ENCODE measurements around the gene KRT10. TPM values are rescaled to one million over a fixed set of nuclear protein-coding genes. Genes with fewer than 3 reads are reported as not detected.

The KRT10 gene
- total RNA-seq, 4 donors from 2014 or later = 2.2 to 12.7 (median 11.7) TPM; not detected in 1

GRCh38 chr17:40841246-40841645 lies 18.8 kb upstream of the KRT10 start:
- TF ChIP-seq CTCF (IDR thresholded peaks at IDR 0.05) = no peak
- TF ChIP-seq POLR2A (IDR thresholded peaks at IDR 0.05) = no peak
- no peak for TF ChIP-seq POLR2AphosphoS5 (IDR thresholded peaks at IDR 0.05)
- TF ChIP-seq EP300 (IDR thresholded peaks at IDR 0.05; ENCODE audit: low read depth) = no peak
- Histone ChIP-seq H3K27me3 (peaks cover 32% of the 10 kb centered on the region), H3K27ac (no peak overlapping the region), H3K4me1 (no peaks in the 10 kb centered on the region), H3K36me3 (no peaks in the 10 kb centered on the region), H3K4me3 (no peak overlapping the region), H3K9me3 (no peaks in the 10 kb centered on the region)
- in situ Hi-C loops (cut with MboI; ENCODE audit: low pct_ligation_motif_present in 1 of 4, low pct_unique_long_range_greater_than_20kb in 1 of 4, low sequenced_read_pairs in 3 of 4) (no loop called here), intact Hi-C loops (cut with DNase I; ENCODE audit: low total_unique reads) (no loop called here)
- 81 to 89% methylated on average over 3 of the region's 3 CpGs for WGBS, 2 donors (ENCODE audit: low coverage in 1 of 2)
- DNase-seq = no peak

GRCh38 chr17:40839194-40839593 lies 16.8 kb upstream of the KRT10 start:
- H3K27me3 ChIP-seq = peaks cover 18% of the 10 kb centered on the region
- in situ Hi-C loops (cut with MboI; ENCODE audit: low pct_ligation_motif_present in 1 of 4, low pct_unique_long_range_greater_than_20kb in 1 of 4, low sequenced_read_pairs in 3 of 4) (no loop called here), intact Hi-C loops (cut with DNase I; ENCODE audit: low total_unique reads) (no loop called here)
- no peaks in the 10 kb centered on the region for H3K36me3 ChIP-seq
- 85 to 86% methylated on average over 3 of the region's 3 CpGs for WGBS, 2 donors (ENCODE audit: low coverage in 1 of 2)
- H3K4me3 ChIP-seq = no peak overlapping the region
- no peaks in the 10 kb centered on the region for H3K4me1 ChIP-seq
- no peak for DNase-seq
- no peak overlapping the region for H3K27ac ChIP-seq
- TF ChIP-seq POLR2A (IDR thresholded peaks at IDR 0.05) (no peak), EP300 (IDR thresholded peaks at IDR 0.05; ENCODE audit: low read depth) (no peak), CTCF (IDR thresholded peaks at IDR 0.05) (no peak), POLR2AphosphoS5 (IDR thresholded peaks at IDR 0.05) (no peak)
- H3K9me3 ChIP-seq = no peaks in the 10 kb centered on the region

GRCh38 chr17:40836020-40836419 lies 13.6 kb upstream of the KRT10 start:
- Histone ChIP-seq H3K36me3 (no peaks in the 10 kb centered on the region), H3K27me3 (peaks cover 5% of the 10 kb centered on the region), H3K4me3 (no peak overlapping the region), H3K9me3 (no peaks in the 10 kb centered on the region), H3K4me1 (no peaks in the 10 kb centered on the region), H3K27ac (no peak overlapping the region)
- intact Hi-C loops (cut with DNase I; ENCODE audit: low total_unique reads) = no loop called here
- 97% methylated on average over 4 of the region's 4 CpGs; no CpG with 5 or more reads in 1 of the 2 donors for WGBS, 2 donors (ENCODE audit: low coverage in 1 of 2)
- TF ChIP-seq POLR2A (IDR thresholded peaks at IDR 0.05) (no peak), POLR2AphosphoS5 (IDR thresholded peaks at IDR 0.05) (no peak), EP300 (IDR thresholded peaks at IDR 0.05; ENCODE audit: low read depth) (no peak), CTCF (IDR thresholded peaks at IDR 0.05) (no peak)
- no peak for DNase-seq
- in situ Hi-C loops (cut with MboI; ENCODE audit: low pct_ligation_motif_present in 1 of 4, low pct_unique_long_range_greater_than_20kb in 1 of 4, low sequenced_read_pairs in 3 of 4) = no loop called here

- DNase-seq = no peak
- TF ChIP-seq CTCF (IDR thresholded peaks at IDR 0.05) = no peak
- TF ChIP-seq POLR2A (IDR thresholded peaks at IDR 0.05) = no peak
- no peak for TF ChIP-seq EP300 (IDR thresholded peaks at IDR 0.05; ENCODE audit: low read depth)
- in situ Hi-C loops (cut with MboI; ENCODE audit: low pct_ligation_motif_present in 1 of 4, low pct_unique_long_range_greater_than_20kb in 1 of 4, low sequenced_read_pairs in 3 of 4) = no loop called here
- Histone ChIP-seq H3K27ac (no peak overlapping the region), H3K36me3 (no peaks in the 10 kb centered on the region), H3K4me1 (no peaks in the 10 kb centered on the region), H3K27me3 (peaks cover under 1% of the 10 kb centered on the region), H3K9me3 (no peaks in the 10 kb centered on the region), H3K4me3 (no peak overlapping the region)
- intact Hi-C loops (cut with DNase I; ENCODE audit: low total_unique reads) = no loop called here
These were observed 11.5 kb upstream of the KRT10 start for GRCh38 chr17:40833882-40834281.
